ENCODE measurements around the gene TAC4.
A peak's percentile ranks its signal among the peaks of the same experiment; 100 is the strongest.

The TAC4 gene

DNA sequence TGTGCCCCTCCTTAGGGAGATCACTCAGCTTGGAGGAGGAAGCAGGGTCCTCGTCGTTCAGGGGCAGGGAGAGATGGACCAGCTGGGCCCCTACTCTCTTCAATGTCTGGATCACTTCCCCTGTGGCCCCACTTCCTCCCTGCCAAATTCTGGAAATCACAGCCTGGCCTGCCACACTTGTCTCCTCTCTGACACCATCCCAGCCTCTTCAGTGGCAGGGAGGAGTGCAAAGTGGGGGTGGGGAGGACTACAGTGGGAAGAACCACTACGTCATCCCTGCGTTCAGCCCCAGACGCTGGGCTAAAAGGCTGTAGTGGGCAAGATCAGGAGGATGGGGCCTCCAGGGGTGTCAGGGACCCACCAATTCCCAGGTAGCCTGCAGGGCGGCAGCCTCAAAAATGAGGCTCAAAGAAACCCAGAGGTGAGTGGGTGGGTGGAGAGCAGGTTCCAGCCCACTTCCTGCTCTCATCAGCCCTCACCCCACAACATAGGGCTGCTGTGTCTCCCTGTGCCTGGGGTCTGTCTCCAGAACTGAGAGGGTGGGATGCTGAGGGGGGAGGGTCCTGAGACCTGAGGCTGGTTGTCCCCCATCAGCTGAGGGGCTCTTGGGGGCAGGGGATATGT lies 25.0 kb upstream of the TAC4 start:
- DNase-seq = peak in 1 of 2 donors; percentile 24

- DNase-seq = no peak
Observed at GRCh38 chr17:49871211-49871610, 23.3 kb upstream of the TAC4 start.

- DNase-seq = no peak
Observed at GRCh38 chr17:49870298-49870697, 22.4 kb upstream of the TAC4 start.

DNA sequence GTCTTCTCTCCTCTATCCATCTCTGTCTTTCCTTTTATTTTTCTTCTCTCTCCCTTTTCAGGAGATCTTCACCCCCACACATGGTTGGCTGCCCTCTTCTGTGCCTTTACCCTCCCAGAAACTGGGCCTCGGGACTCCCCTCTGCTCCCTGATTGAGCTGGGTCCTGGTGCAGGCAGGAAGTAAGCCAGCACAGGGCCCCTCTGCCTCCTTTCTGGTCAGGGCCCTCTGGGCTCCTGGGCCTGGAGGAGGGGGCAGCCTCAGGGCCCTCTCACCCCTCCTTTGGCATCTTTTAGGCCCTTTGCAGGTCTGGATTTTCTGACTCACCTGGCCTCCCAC lies 21.1 kb upstream of the TAC4 start:
- DNase-seq = no peak

GRCh38 chr17:49866882-49867413 lies 19.1 kb upstream of the TAC4 start:
- DNase-seq = no peak

GRCh38 chr17:49866019-49866380 lies 18.1 kb upstream of the TAC4 start:
- no peak for DNase-seq

DNA sequence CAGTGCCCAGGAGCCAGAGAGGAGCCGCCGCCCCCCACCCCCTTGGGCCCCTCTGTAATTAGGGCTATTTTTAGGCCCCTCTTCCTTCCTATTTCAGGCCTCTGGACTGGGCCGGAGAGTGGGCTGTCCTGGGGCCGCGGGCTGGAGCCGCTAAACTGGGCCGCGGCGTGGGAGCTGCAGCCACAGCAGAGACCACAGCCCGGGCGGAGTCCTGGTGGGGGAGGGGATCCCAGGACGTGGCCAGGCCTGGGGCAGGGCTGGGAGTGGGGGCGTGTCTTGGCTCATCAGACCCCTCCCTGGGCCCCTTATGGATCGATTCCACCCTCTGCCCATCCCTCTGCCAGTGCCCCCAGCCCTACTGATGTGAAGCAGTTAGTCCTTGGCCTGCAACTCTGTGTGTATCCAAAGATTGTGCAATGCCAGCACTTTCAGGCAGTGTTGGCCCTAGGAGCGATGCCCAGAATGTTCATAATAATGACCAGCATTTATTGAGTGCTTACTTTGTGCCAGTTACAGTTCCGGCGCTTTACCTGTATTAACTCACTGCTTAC lies 15.0 kb upstream of the TAC4 start:
- DNase-seq = no peak

DNA sequence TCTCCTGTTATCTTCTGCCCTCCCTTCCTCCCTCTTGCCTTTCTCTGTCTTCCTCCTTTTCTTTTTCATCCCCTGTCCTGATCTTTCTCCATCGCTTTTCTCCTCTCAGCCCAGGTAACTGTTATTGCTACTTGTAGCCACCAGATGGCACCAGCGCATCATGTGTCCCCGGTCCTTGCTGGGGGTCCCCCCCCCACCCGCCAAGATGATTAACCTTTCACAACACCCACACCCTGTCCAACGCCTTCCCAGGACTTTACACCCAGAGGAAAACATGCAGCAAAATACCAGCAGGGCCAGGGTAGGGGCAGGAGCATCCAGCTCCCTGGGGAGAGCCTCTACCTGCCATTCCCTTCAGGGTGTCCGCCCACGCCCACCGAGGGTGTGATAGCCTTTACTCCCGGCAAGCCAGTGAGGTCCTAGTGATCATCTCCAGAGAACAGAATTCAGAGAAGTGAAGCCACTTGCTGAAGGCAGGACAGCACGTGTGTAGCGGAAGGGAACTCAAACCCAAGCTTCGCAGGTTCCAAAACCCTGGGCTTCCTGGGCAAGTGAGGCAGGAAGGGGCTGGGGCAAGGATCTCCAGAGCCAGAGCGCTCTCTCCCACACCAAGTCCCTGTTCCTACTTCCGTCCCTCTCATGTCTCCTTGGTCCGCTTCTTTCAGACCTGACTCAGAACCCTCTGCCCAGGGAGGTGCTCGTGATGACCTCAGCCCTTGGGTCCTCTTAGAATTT lies 13.4 kb upstream of the TAC4 start:
- peak; percentile 62 to 63 for DNase-seq

DNA sequence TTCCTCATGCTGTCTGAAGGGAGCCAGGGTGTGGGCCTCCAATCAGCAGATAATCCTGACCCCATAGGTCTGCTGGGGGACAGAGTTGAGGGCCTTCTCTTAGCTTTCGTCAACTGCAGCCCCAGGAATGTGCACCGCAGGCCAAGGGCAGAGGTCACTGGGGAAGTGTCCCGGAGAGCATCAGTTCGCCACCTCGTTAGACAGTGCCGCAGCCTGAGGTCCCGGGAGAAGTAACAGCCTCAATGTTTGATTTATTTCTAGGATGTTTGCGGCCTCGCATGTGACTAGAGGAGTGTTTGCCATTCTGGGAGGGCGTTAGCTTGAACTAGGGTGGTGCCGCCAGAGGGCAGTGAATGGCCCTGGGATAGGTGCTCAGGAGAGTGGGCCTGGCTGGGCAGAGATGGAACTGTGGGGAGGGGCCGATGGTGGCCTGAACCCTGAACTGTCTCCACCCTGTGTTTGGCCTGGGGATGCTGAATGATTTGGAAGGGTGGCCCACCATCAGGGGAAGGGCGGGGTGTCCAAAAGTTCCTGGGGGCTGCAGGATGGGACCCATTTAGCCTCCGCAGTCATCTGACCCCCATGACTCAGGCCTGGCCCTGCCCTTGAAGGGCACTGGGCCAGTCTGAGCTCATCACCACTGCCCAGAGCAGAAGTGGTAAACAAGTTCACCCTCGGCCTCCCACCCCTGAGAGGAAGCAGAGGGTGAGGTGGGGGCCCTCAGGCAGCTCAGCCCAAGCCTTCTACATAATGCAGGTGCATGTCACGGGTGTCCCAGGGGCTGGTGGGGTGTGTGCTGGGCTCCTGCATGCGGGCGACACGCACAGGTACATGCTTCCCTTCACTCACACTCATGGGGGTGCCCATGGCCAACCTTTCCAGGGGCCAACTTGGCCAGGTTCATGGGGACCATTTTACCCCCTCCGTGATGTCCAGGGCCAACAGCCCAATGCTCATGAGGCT lies 12.4 kb upstream of the TAC4 start:
- no peak for DNase-seq

- no peak for DNase-seq
Observed at GRCh38 chr17:49858796-49859195, 10.9 kb upstream of the TAC4 start.

GRCh38 chr17:49854126-49854525 lies 6.3 kb upstream of the TAC4 start:
- DNase-seq = no peak

- no peak for DNase-seq
Observed at GRCh38 chr17:49853470-49854015, 5.7 kb upstream of the TAC4 start.

- peak; percentile 78 to 80 for DNase-seq
Observed at GRCh38 chr17:49851387-49852291, 3.8 kb upstream of the TAC4 start.

GRCh38 chr17:49850772-49851386 lies 3.0 kb upstream of the TAC4 start:
- peak in 1 of 2 donors; percentile 17 for DNase-seq

- no peak for DNase-seq
Observed at GRCh38 chr17:49850218-49850610, 2.3 kb upstream of the TAC4 start.

GRCh38 chr17:49848739-49849138 lies 870 bp upstream of the TAC4 start:
- no peak for DNase-seq

- no peak for DNase-seq
Observed at GRCh38 chr17:49846938-49847712, 744 bp downstream of the TAC4 start.

DNA sequence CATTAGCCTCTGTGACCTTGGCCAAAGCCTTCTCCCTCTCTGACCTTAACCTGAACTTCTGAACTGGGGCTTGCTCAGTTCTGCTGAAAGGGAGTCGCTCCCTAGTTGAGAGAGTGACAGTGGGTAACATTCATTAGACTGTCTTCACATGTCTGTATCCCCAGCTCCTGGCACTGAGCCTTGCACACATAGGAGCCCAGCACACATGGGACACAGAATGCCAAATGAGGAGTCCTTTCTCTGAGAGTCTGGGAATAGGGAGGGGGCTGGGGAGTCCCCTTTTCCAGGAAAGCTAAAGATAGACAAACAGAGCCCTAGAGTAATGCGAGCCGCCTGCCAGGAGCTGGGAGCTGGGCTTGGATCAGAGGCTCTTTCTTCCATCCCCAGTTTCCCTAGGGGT lies 2.5 kb downstream of the TAC4 start:
- no peak for DNase-seq

DNA sequence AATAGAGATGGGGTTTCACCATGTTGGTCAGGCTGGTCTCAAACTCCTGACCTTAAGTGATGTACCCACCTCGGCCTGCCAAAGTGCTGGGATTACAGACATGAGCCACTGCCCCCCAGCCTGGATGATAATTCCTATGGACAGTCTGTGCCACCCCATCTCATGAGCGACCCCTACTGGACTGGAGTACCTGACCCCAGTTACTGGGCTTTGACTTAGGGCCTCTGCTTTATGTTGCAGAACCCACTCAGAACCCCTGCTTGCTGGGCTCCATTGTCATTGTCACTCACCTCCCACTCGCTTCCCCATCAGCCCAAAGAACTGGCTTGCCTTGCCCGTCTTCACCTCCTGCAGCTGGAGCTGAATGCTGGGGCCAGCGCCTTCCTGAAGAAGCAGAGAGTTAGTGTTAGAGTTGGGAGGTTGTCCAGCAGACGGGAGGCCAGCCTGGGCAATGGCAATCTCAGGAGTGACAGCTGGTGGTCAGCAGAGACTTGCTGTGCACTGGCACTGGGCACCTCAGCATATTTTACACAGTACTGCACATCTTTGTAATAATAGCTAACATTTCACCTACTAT lies 4.0 kb downstream of the TAC4 start:
- peak; percentile 29 to 36 for DNase-seq

- no peak for DNase-seq
Observed at GRCh38 chr17:49842846-49843245, 5.0 kb downstream of the TAC4 start.
